Mononuclear cell (primary cell): ENCODE data around the gene GATD1. TPM values are rescaled to one million over a fixed set of nuclear protein-coding genes. Genes with fewer than 3 reads are reported as not detected.

ENCODE experiments used
- H3K27me3 ChIP-seq: 2 replicates; pipeline ENCODE4 v1.6.0; 2011; ENCODE audit warnings: low read length, control low read depth; ENCODE audit not compliant: insufficient read depth
- H3K4me1 ChIP-seq: 2 replicates; pipeline ENCODE4 v1.5.1; 2011; ENCODE audit warnings: mild to moderate bottlenecking, low read length, control low read depth; ENCODE audit not compliant: insufficient read depth
- H3K4me3 ChIP-seq: 2 replicates; pipeline ENCODE4 v1.5.1; 2011; ENCODE audit warnings: mild to moderate bottlenecking, low read length, moderate library complexity
- H3K9me3 ChIP-seq: 2 replicates; pipeline ENCODE4 v1.5.1; 2011; ENCODE audit warnings: low read depth, mild to moderate bottlenecking, control low read depth, low read length
- total RNA-seq: library from RNA; depleted of rRNA; stranded (reverse); fragments of >200 nt; gene quantifications from one replicate; pipeline ENCODE4 v1.2.3, GENCODE V29; 2012

GATD1 gene
- total RNA-seq, 1 donor, result 7.2 TPM

DNA sequence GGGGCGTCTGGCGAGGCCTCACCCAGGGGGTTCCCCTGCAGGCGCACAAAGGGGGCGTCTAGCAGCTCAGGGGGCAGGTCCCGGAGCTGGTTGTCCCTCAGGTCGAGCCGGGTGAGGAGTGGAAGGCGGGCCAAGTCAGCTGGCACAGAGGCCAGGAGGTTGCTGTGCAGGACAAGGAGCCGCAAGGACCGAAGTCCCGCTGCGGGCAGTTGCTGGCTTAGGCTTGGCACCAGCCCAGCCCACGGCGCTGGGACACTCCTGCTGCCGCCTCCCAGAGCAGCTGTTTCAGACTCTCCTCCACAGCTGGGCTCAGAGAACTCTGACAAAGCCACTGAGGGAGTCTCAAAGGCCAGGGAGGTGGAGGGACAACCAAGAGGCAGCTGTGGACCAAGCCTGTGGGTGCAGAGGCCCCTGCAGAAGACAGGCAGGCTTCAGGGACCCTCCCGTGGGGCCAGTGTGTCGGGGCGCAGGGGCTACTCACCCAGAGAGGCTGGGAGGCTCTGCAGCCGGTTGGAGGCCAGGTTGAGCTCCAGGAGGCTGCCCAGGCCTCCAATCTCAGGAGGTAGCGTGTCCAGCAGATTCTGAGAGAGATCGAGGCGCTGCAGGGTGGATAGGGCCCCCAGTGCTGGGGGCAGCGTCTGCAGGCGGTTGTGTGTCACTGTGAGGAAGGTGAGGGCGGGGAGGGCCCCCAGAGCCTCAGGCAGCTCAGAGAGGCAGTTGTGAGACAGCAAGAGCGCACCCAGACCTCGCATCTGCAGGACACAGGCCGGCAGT, 25.6 kb upstream of the GATD1 start:
- H3K4me1 ChIP-seq, result peaks cover 26% of the 10 kb centered on the region
- H3K27me3 ChIP-seq, result no peaks in the 10 kb centered on the region
- H3K9me3 ChIP-seq, result no peaks in the 10 kb centered on the region
- H3K4me3 ChIP-seq, result no peak overlapping the region

DNA sequence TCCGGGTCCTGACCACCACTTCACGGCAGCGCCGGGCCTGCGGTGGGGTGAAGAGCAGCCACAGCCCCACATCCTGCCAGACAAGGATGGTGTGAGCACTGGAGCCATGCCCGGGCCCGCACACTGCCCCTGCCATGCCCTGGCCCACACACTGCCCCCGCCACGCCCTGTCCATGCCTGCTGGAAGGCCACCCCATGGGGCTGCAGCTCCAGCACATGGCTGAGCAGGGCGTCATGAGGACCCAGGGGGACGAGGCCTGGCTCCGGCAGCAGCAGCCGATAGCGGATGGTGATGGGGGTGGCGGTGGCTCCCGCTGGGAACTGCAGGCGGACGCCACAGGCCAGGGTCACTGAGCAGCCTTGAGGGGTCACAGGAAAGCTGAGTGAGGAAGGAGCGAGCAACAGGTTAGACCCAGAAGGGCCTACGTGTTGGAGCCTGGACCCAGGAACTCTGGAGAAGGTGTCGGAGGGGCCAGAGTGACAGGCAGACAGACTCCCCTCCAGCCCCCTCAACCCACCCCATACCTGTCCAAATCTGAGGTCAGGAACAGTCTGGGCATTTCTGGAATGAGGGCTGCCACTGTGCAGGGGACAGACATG, 24.8 kb upstream of the GATD1 start:
- Histone ChIP-seq H3K4me1 (peaks cover 30% of the 10 kb centered on the region), H3K27me3 (no peaks in the 10 kb centered on the region), H3K9me3 (no peaks in the 10 kb centered on the region), H3K4me3 (no peak overlapping the region)

DNA sequence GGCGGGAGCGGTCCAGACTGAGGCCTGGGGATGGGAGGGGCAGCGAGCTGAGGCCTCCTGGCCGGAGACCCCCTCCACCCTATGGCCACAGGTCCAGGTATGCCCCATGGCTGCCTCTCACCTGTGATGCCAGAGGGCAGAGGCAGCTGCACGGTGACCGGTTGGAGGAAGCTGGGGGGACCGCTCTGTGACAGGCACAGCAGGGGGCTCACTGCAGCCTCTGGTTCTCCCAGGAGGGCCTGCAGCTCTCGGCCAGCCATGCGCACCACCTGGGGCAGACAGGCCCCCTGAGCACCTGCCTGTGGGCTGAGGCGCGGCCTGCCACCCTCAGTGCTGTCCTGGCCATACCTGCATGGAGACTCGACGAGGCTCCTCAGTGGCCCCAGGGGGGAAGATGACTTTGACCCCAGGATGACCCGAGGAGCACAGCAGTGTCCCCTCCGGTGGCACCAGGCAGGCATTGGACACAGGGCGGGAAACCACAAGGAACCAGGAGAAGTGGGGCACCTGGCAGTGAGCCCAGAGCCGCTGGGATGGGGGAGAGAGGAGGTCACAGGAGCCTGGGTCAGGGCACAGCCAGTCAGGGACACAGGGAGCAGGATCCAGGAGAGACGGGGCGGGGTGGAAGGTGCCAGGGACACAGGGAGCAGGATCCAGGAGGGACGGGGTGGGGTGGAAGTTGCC, 24.0 kb upstream of the GATD1 start:
- Histone ChIP-seq H3K4me1 (peaks cover 39% of the 10 kb centered on the region), H3K27me3 (no peaks in the 10 kb centered on the region)

DNA sequence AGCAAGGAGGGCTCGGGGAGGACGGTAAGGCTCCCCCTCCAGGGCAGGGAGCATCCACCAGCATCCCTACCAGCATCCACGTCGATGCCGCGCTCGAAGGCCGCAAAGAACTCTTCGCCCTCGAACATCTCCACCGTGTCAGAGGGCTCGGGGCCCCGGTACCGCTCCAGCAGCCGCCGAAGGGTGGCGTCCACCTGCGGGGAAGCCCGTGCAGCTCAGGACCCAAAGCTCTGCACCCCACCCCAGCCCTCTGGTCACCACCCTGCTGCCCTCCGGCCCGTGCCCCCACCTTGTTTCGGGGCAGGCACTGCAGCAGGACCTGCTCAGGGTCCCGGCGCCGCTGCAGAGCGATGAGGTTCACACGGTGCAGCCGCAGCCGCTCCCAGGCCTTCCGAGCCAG, 23.2 kb upstream of the GATD1 start:
- Histone ChIP-seq H3K9me3 (no peaks in the 10 kb centered on the region), H3K27me3 (no peaks in the 10 kb centered on the region), H3K4me3 (no peak overlapping the region), H3K4me1 (peaks cover 41% of the 10 kb centered on the region)

More for the DNA sequence above, 24.0 kb upstream of the GATD1 start:
- Histone ChIP-seq H3K9me3 (no peaks in the 10 kb centered on the region), H3K4me3 (no peak overlapping the region)

DNA sequence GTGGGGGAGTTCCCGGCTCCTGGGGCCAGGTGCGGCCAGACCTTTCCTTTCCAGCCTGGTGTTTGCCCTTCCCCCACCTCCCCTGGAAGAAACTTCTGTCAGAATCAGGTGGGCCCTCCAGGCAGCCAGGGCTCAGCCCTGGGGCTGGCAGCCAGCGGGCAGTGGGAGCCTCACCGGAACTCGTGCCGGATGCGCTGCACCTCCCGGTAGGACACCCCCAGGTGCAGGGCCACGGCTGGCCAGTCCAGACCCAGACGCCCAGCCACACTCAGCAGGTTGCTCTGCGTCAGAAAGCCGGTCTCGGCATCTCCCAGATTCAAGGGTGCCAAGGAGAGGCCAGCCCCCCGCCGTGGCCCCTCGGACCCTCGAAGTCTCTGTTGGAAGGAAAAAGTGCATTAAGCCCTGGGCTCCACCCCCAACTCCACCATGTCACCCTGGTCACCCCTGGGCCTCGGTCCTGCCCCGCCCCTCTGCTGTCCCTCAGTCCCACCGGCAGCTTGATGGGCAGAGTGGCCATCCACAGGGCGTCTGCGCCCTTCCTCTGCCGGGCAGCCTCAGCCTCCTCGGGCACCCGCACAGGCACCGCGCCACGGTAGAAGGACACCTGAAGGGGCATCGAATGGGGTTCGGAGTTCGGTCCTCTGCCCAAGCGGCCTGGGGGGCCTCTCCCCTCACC, 22.5 kb upstream of the GATD1 start:
- H3K4me3 ChIP-seq, result no peak overlapping the region
- H3K4me1 ChIP-seq, result peaks cover 45% of the 10 kb centered on the region

DNA sequence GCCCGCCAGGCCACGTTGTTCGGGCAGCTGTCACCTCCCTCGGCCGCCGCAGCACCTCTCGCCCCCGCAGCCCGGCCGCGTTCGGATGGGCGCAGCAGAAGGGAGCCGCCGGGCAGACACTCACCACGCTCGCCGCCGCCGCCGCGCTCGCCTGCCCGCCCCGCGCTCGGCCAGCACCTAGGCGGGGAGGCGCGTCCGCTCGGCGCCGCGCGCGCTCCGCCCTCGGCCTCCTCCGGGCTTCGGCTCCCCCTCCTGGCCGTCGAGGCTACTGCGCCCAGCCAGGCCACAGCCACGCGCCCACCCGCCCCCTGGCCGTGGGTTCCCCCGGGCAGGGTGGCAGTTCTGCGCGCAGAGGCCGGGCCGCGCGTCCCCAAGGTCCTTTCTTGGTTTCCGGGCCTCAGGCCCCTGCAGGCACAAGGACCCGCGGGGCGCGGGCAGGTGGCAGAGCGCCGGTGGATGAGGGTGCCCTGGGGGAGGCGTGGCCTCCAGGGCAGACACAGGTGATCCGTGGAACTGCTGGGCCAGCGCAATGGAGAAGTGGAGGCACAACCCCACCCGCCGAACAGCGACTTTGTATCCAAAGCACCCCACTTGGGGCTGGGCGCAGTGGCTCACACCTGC, 20.9 kb upstream of the GATD1 start, which contains the start of gene SLC25A22:
TSS of gene SLC25A22 (minus strand) at position 189 of the 621 bp plus-strand sequence. CDS start 3,275 bp downstream, outside the sequence.
- no peaks in the 10 kb centered on the region for H3K9me3 ChIP-seq
- H3K4me3 ChIP-seq, result peak within 1 kb of the TSS; percentile 79
- H3K27me3 ChIP-seq, result no peaks in the 10 kb centered on the region
- peaks cover 30% of the 10 kb centered on the region for H3K4me1 ChIP-seq

More for the DNA sequence above, 22.5 kb upstream of the GATD1 start:
- no peaks in the 10 kb centered on the region for H3K27me3 ChIP-seq
- no peaks in the 10 kb centered on the region for H3K9me3 ChIP-seq

DNA sequence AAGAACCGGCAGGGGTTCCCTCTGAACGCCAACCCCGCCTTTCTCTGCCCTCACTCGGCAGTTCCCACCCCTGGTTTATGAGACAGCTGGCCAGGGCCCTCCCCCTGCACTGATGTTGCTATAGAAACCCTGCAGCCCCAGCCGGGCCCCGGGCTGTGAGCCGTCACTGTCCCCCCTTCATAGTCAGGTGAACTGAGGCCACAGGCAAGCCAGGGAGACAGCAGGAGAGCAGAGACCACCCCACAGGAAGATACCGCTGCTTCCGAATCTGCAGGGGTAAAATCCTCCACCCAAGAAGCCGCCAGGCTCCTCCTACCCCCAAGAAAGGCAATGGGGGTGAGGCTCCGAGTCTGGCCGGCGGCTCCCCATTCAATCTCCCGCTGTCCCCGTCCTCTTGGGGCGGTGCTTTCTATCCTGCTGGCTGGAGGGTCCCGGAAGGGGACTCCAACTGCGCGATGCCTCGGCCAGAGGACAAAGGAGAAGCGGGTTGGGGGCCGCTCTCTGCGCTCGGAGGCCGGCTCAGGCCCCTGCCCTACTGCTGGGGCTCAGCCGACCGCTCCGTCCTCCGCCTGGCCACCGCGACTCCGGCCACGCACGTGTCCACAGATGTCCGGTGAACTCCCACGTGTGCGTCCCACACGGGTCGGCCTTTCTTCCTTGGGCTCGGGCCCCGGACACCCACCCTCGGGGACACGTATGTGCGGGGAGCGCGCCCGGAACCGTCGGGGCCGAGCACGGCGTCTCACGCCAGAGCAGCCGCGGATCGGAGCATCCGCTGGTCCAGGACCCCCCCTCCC, 20.2 kb upstream of the GATD1 start:
- H3K4me3 ChIP-seq, result peak overlapping the region; percentile 79
- H3K27me3 ChIP-seq, result no peaks in the 10 kb centered on the region
- H3K4me1 ChIP-seq, result peaks cover 30% of the 10 kb centered on the region
- H3K9me3 ChIP-seq, result no peaks in the 10 kb centered on the region

DNA sequence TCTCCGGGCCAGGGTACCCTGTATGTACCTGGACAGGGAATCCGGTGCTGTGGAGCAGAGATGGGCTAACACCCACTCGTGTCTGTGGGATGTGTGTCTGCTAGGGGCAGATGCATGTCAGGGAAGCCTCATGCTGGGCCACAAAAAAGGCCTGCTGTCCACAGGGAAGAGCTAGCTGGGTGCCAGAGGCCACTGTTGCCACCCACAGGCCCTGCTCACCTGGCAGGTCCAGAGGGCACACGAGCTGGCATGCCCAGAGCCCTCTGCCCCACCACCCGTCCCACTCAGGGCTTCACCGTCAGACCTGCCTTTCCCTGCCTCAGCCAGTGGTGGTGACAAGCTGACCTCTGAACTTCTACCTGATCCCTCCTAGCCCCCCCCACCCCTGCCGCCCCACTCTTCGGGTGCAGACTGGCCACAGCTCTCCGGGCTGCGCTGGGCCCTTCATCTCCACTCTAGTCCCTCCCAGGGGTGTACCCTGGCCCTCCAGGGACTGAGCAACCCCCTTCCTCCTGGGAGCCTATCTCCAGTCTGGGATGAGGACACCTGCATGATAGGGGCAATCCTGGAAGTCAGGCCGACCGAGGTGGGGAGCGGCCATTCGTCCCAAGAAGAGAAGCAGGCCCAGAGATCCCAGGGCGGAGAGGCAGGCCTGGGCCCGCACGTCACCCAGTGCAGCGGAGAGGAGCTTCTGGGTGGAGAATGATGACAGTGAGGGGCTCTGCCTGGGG, 19.4 kb upstream of the GATD1 start:
- H3K9me3 ChIP-seq, result no peaks in the 10 kb centered on the region
- peak overlapping the region; percentile 79 for H3K4me3 ChIP-seq
- H3K4me1 ChIP-seq, result peaks cover 30% of the 10 kb centered on the region
- H3K27me3 ChIP-seq, result no peaks in the 10 kb centered on the region

DNA sequence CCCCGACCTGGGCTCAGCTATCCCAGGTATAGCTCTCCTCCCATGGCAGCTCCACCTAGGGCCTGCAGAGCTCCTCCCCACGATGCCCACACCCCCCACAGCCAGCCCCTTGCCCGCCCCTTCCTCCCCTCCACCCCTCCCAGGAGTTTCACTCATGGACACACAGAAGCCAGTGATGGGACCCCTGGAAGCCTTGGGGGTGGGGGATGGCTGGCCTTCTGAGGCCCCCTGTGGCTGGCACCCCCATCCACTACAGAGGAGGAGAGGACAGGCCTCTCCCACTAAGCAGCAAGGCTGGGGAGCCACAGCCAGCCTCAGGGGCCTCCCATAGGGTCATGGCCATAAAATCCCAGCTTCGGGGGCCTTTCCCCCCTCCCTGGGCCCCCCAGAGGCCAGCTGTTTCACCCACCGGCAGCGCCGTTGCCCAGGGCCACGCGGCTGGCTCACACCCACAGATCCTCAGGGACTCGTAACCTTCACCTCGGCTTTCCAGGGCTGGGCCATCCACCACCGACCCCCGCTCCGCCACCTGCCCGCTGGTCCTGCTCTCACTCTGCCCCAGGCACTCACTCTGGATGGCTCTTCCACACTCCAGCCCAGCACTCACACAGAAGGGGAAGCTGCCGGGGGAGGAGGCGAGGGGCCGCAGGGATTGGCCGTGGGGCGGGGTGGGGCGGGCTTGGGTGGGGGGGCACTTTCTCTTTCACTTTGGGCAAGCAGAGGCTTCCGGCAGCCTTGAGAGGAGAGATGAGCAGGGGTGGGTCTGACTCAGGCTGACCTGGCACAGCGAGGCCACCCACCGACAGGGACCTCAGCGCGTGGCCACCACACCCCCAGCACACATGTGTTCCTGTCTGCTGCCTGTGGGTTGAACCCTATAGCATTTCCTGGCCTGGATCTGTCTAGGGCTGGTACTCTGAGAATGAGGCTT, 18.6 kb upstream of the GATD1 start:
- H3K27me3 ChIP-seq, result no peaks in the 10 kb centered on the region
- no peaks in the 10 kb centered on the region for H3K9me3 ChIP-seq
- peak overlapping the region; percentile 49 for H3K4me3 ChIP-seq
- H3K4me1 ChIP-seq, result peaks cover 30% of the 10 kb centered on the region

DNA sequence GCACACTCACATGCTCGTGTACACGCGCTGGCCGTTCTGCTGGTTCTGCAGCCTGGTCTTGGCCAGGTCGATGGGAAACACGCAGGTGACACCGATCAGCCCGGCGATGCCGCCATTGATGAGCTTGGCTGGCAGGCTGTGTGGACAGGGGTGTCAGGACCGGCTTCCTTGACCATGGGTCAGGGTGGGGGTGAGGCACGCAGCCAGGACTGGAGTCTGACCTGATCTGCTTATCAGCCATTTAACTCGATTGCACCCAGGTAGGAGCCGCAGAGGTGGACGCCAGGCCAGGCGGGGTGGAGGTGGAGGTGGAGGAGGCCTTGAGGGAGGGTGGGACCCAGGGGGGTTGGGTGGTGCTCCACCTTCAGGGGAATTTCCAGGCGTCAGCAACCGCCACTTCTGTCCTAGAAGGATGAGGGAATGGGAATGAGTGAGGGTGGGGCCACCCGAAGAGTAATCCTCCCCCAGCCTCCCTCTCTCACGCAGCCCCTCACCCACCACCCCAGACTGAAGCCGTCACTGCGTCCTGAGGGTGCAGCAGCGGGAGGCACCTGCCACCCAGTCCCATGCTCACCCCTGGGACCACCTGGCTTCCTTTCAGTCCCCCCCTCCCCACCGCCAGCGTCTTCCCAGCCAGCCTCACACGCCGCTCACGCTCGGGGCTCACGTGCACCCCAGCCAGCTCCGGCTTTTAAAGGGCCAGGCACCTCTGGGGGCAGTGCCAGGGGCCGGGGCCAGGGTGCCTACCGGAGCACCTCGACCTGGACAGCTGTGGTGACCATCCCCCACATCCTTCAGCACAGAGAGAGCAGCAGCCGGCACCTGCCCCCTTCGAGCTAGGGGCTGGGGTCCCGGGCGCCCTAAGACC, 17.7 kb upstream of the GATD1 start:
- Histone ChIP-seq H3K4me3 (no peak overlapping the region), H3K4me1 (peaks cover 30% of the 10 kb centered on the region)

DNA sequence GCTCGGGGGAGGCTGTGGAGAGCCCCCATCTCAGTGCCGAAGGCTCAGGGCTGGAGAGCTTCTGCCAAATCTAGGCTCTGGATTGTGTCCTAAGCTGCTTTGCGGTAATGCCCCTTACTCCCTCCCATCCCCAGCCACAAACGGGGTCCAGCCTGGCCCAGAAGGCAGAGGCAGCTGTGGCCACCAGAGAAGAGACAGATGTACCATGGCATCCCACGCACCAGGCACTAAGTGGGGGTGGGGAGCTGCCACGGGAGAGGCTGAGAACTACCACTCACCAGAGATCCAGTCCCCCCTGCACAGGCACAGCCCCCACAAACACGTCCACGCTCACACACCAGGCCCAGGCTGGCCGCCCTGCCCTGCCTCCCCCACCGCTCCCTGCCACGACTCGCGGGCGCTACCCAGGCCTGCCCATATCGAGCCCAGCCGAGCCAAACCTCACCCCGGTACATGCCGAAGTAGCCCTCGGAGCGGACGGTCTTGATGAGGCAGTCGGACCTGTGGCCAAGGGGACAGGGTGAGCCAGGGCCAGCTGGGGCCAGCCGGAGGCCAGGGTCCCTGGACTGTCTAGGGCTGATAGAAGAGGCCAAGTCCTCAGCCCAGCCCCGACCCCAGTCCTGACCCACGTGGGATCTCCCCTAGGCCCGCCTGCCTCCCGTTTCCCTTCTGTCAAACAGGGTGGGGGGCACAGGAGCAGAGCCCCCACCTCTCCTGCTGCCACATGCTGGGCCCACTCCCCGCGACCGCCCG, 16.9 kb upstream of the GATD1 start:
- Histone ChIP-seq H3K4me3 (no peak overlapping the region), H3K4me1 (peaks cover 30% of the 10 kb centered on the region), H3K27me3 (peaks cover 4% of the 10 kb centered on the region), H3K9me3 (no peaks in the 10 kb centered on the region)

More for the DNA sequence above, 17.7 kb upstream of the GATD1 start:
- H3K27me3 ChIP-seq, result no peaks in the 10 kb centered on the region
- no peaks in the 10 kb centered on the region for H3K9me3 ChIP-seq
